Stimulated activated effector memory CD8-positive, alpha-beta T cell treated with anti-CD3 and anti-CD28 coated beads, Interleukin-12 subunit alpha, Interleukin-12 subunit beta, amount 100 ng/mL, for 72 hours (primary cell): Measurements from ENCODE around the gene EPGN.

Source experiments
- ATAC-seq: fragments of 150-1000 bp; cut with Tn5 transposase; 2 replicates; pipeline ENCODE4 v1.10.0; 2021
- DNase-seq, 2 donors: peaks; one replicate each; pipeline ENCODE4 v3.0.0; 2021 to 2022; ENCODE audit warnings: low spot score in 2 of 2
- H3K27ac Mint-ChIP-seq: one replicate; pipeline ENCODE4 v1.8.0; 2022; ENCODE audit warnings: mild to moderate bottlenecking, mixed read lengths
- H3K36me3 Mint-ChIP-seq: one replicate; pipeline ENCODE4 v1.8.0; 2022; ENCODE audit warnings: mild to moderate bottlenecking, mixed read lengths
- H3K4me1 Mint-ChIP-seq: one replicate; pipeline ENCODE4 v1.8.0; 2022; ENCODE audit warnings: mixed read lengths
- H3K4me3 Mint-ChIP-seq: one replicate; pipeline ENCODE4 v1.8.0; 2022; ENCODE audit warnings: mild to moderate bottlenecking, mixed read lengths
- H3K9me3 Mint-ChIP-seq: one replicate; pipeline ENCODE4 v1.8.0; 2022; ENCODE audit warnings: mixed read lengths

The EPGN gene

DNA sequence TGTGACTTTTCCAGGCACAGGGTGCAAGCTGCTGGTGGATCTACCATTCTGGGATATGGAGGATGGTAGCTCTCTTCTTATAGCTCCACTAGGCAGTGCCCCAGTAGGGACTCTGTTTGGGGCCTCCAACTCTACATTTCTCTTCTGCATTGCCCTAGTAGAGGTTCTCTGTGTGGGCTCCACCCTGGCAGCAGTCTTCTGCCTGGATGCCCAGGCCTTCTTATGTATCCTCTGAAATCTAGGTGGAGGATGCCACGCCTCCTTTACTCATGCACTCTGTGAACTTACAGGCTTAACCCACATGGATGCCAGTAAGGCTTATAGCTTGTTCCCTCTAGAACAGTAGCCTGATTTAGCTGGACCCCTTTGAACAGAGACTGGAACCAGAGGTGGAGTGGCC, 35.8 kb downstream of the EPGN start:
- no peak overlapping the region for H3K4me3 Mint-ChIP-seq

DNA sequence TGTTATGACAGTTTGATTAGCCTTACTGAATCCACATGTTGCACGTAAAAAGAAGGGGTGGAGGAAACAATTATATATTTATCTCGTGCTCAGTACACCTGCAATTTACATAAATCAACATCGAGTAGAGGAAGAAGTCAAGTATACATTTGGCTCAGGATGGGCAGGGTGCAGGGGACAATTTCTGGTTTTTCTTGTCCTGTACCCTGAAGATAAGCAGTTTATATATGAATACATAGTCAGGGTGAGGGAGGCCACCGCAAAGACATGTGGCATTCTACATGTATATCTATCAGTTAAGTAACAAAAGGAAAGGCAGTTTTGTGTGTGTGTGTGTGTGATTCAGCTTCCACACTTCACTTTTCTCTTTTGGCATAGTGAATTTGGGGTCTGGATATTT, 45.6 kb downstream of the EPGN start:
- Mint-ChIP-seq H3K9me3 (no peaks in the 10 kb centered on the region), H3K4me1 (no peaks in the 10 kb centered on the region), H3K4me3 (no peak overlapping the region), H3K27ac (no peak overlapping the region), H3K36me3 (no peaks in the 10 kb centered on the region)
- DNase-seq, result no peak
- no peak for ATAC-seq

More for the DNA sequence above, 35.8 kb downstream of the EPGN start:
- Mint-ChIP-seq H3K27ac (no peak overlapping the region), H3K36me3 (no peaks in the 10 kb centered on the region), H3K9me3 (peaks cover 3% of the 10 kb centered on the region), H3K4me1 (no peaks in the 10 kb centered on the region)
- no peak for ATAC-seq
- no peak for DNase-seq

DNA sequence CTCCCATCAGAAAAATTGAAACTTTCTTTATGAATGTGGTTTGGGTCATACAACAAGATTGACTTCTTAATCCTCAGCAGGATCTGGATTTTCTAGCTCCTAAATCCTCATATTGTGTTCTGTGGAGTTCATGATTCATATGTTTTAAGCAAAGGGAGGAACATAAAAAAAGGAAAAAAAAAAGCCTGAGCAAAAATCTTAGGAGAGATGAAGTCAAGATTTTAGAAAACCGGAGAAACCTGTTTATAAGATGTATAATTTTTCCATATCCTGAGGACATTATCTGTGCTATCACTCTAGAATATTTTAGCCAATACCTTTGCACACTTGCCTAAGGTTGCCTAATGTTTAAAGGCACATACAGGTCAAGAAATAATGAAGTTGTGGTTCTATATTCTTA, 49.7 kb downstream of the EPGN start:
- ATAC-seq, result no peak
- Mint-ChIP-seq H3K36me3 (no peaks in the 10 kb centered on the region), H3K9me3 (no peaks in the 10 kb centered on the region), H3K4me1 (no peaks in the 10 kb centered on the region), H3K4me3 (no peak overlapping the region), H3K27ac (no peak overlapping the region)
- no peak for DNase-seq

DNA sequence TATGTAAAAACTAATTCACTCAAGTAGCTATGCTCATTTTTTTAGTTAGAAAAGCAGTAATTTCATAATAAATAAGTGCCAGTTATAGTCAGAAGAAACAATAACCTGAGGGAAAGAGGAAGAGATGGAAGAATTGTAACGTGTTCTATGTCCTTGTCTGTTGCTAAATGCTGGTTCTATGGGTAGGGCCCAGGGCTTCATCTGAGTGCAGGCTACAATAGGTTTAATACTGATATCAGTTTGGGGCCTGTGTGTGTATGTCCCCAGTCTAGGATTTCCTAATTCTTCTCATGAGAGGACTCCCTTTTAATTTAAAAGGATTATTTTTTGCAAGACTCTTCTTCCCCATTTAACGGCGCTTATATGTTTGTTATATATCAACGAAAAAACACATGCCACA, 53.4 kb downstream of the EPGN start:
- peaks cover 17% of the 10 kb centered on the region for H3K4me1 Mint-ChIP-seq

DNA sequence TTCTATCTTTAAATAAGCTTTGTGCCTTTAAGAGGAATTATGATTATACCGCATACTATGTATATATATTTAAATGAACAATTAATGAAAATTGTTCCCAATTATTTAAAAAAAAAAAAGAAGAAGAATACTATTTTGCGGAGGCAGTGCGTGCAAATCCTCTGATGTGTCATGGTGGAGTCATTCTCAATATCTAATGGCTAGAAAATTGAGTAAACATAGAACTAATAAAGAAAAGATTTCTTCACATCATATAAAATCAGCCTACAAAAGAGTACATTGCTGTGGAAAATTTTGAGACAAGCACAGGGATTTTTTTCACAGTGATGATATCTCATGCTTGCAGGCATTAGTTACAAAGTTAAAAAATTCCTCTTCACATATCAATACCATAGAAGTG, 54.1 kb downstream of the EPGN start:
- H3K9me3 Mint-ChIP-seq, result no peaks in the 10 kb centered on the region
- no peak overlapping the region for H3K27ac Mint-ChIP-seq
- peaks cover 17% of the 10 kb centered on the region for H3K4me1 Mint-ChIP-seq
- no peaks in the 10 kb centered on the region for H3K36me3 Mint-ChIP-seq
- no peak overlapping the region for H3K4me3 Mint-ChIP-seq
- no peak for ATAC-seq
- DNase-seq, result no peak

More for the DNA sequence above, 53.4 kb downstream of the EPGN start:
- H3K4me3 Mint-ChIP-seq, result no peak overlapping the region
- no peaks in the 10 kb centered on the region for H3K9me3 Mint-ChIP-seq
- DNase-seq, result no peak
- no peak overlapping the region for H3K27ac Mint-ChIP-seq
- H3K36me3 Mint-ChIP-seq, result no peaks in the 10 kb centered on the region
- ATAC-seq, result no peak

DNA sequence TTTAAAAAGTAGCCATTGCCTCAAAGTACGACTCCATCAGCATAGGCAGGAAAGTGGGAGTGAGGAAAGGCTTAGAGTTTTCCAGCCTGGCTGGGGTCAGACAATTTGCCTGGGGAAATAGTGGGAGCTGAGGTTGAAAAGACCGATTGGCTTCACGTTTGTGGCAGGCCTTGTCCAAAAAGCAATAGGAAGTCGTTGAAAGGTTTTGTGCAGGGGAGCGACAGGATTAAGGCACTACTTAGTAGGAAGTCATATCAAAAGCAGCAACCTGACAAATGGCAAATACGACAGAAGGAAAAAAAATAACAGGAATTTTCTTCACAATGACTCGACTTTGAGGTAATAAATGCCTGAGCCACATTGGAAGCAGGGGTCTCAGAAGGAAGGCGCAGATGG, 56.0 kb downstream of the EPGN start:
- Mint-ChIP-seq H3K4me1 (peaks cover 17% of the 10 kb centered on the region), H3K4me3 (peak overlapping the region; percentile 43), H3K36me3 (no peaks in the 10 kb centered on the region), H3K9me3 (no peaks in the 10 kb centered on the region), H3K27ac (no peak overlapping the region)
- DNase-seq (no peak), ATAC-seq (no peak)

DNA sequence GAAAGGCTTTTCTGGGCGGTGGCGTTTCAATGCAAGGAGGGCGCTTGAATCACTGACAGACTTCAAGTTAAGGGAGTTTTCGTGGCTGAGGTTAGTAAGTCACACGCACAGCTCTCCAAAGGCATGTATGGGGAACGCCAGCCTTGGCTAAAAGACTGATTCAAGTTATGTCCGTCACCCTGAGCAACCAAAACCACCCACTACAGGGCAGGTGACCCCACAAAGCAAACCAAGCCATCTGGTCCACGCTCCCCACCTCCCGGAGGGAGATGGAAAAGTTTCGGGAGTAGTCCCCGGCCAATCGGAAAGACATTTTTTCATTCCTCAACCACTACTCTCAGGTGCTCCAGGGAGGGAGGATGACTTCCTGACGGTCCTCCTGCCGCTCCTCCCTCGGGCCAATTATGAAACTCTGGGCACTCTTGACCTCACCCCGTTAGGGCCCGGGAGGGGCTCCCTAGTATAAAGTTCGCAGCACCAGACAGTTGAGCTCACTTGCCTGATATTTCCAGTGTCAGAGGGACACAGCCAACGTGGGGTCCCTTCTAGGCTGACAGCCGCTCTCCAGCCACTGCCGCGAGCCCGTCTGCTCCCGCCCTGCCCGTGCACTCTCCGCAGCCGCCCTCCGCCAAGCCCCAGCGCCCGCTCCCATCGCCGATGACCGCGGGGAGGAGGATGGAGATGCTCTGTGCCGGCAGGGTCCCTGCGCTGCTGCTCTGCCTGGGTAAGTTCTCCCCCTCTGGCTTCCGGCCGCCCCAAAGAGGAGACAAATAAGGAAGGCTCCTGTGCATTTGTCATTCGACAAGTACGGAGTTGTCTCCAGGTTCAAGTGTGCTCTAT, 56.6 kb downstream of the EPGN start, which contains the start of gene EREG:
Gene EREG (plus strand): TSS at position 494 of the 840 bp plus-strand sequence. CDS start 164 bp downstream, at position 658.
- H3K27ac Mint-ChIP-seq, result no peak within 1 kb of the TSS
- H3K9me3 Mint-ChIP-seq, result no peaks in the 10 kb centered on the region
- no peaks in the 10 kb centered on the region for H3K36me3 Mint-ChIP-seq
- peak within 1 kb of the TSS; percentile 43 for H3K4me3 Mint-ChIP-seq
- ATAC-seq, result peak; percentile 58
- no peak for DNase-seq
- H3K4me1 Mint-ChIP-seq, result peaks cover 17% of the 10 kb centered on the region

DNA sequence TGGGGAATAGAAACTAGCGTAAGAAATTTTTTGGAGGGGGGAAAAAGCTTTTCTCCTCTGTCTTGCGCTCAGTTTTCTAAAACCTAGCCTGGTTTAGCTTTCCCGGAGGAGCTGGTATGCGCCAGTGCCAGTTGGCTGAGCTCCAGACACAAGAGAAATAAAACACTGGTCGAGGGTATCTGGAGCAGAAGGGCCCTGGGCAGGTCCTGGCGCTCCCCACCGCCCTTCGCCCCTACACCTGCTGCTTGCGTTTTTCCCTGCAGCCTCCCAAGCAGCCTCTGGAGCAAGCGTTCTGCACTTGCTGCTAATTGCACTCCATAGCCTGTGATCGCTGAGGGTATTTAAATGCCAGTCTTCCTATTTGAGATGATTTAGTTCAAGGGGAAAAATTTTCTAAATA, 57.5 kb downstream of the EPGN start:
- no peak for ATAC-seq

More for the DNA sequence above, 57.5 kb downstream of the EPGN start:
- no peak overlapping the region for H3K27ac Mint-ChIP-seq
- peaks cover 17% of the 10 kb centered on the region for H3K4me1 Mint-ChIP-seq
- no peak for DNase-seq
- no peaks in the 10 kb centered on the region for H3K9me3 Mint-ChIP-seq
- H3K36me3 Mint-ChIP-seq, result no peaks in the 10 kb centered on the region
- no peak overlapping the region for H3K4me3 Mint-ChIP-seq
